Stimulated activated CD4-positive, alpha-beta T cell treated with anti-CD3 and anti-CD28 coated beads, Interleukin-1b, Interleukin-23, amount 100 ng/mL, for 1 hour (primary cell): Measurements from ENCODE around the gene KNSTRN.
A peak's percentile ranks its signal among the peaks of the same experiment; 100 is the strongest.

Source experiments
- DNase-seq, 2 donors: peaks; one replicate each; pipeline ENCODE4 v3.0.0-alpha.2; 2020; ENCODE audit warnings: low read depth in 2 of 2

KNSTRN gene

GRCh38 chr15:40366457-40367370 lies 15.8 kb upstream of the KNSTRN start:
- DNase-seq = no peak

GRCh38 chr15:40367371-40367685 lies 15.2 kb upstream of the KNSTRN start:
- no peak for DNase-seq

GRCh38 chr15:40367686-40368611 lies 14.6 kb upstream of the KNSTRN start:
- peak; percentile 62 to 73 for DNase-seq

- no peak for DNase-seq
These were observed 13.6 kb upstream of the KNSTRN start for GRCh38 chr15:40368719-40369473.

GRCh38 chr15:40369474-40369869 lies 13.0 kb upstream of the KNSTRN start:
- DNase-seq = no peak

- no peak for DNase-seq
These were observed 12.6 kb upstream of the KNSTRN start for GRCh38 chr15:40369971-40370370.

GRCh38 chr15:40372981-40373380 lies 9.5 kb upstream of the KNSTRN start:
- no peak for DNase-seq

GRCh38 chr15:40377606-40378005 lies 4.9 kb upstream of the KNSTRN start:
- no peak for DNase-seq

- no peak for DNase-seq
These were observed 3.1 kb upstream of the KNSTRN start for GRCh38 chr15:40379374-40379773.

GRCh38 chr15:40379853-40380252 lies 2.7 kb upstream of the KNSTRN start:
- no peak for DNase-seq

GRCh38 chr15:40380636-40381035 lies 1.9 kb upstream of the KNSTRN start:
- no peak for DNase-seq

GRCh38 chr15:40381818-40382529 lies 547 bp upstream of the KNSTRN start:
- no peak for DNase-seq

GRCh38 chr15:40386480-40386879 lies 4.0 kb downstream of the KNSTRN start:
- DNase-seq = no peak

- no peak for DNase-seq
These were observed 6.7 kb downstream of the KNSTRN start for GRCh38 chr15:40388941-40389823.

GRCh38 chr15:40389824-40390595 lies 7.5 kb downstream of the KNSTRN start:
- DNase-seq = no peak

- DNase-seq = no peak
These were observed 10.7 kb downstream of the KNSTRN start for GRCh38 chr15:40392986-40393948.

- DNase-seq = no peak
These were observed 15.3 kb downstream of the KNSTRN start for GRCh38 chr15:40397688-40398412.

GRCh38 chr15:40398413-40398873 lies 15.9 kb downstream of the KNSTRN start:
- DNase-seq = no peak
